ENCODE measurements around the gene WWOX.

Gene WWOX

DNA sequence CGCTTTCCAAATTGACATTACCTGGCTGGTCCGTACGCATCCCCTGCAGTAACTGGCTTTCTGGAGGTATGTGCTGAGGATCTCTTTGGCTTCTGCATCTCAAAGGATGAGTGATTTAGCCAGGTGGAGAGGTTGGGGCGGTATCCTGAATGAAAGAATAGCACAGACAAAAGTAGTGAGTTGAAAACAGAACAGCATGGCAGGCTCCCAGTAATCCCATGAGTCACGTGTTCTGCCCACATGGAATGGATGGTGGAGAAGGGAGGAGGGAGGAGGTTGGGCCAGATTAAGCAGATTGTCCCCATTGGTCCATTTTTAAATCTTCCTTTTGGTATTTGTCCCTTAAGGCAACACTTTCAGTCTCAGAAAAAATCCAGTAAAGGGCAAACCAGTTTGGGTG, 176.0 kb downstream of the WWOX start:
- Mint-ChIP-seq H3K27ac (no peak overlapping the region), H3K4me3 (no peak overlapping the region), H3K9me3 (no peaks in the 10 kb centered on the region), H3K27me3 (no peaks in the 10 kb centered on the region), H3K4me1 (no peaks in the 10 kb centered on the region)
- ATAC-seq (no peak), DNase-seq (no peak)

DNA sequence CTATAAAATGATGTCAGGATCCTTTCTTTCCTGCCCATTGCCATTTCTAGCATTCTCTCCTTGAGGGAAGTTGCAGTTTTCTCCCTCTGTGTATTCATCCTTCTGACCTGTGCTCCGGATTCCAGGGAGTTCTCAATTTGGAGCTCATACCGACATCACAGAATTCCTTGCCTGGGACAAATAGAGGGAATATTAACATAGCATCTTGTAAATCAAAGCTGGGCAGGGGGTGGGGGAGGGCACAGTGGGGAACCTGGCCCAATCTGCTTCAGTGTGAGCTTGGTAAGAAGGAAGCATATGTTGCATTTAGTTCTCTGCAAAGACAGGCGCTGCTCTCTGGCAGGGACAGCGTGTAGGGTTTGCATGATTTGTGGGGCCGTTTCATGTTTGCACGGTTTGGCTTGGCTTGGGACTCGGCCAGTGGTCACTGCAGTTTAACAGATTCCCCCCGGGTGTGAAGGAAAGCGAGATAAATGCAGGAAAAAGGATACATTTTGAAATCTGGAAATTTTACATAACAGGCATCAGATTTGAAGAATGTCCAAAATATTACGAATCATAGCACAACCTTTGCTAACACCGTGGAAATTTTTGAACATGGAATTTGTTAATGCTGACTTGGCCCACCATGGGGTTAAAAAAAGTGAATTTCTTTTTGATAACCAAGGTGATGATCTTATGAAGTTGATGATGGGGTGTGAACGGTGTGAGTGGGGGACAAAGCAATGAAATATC, 178.0 kb downstream of the WWOX start:
- no peak for DNase-seq
- no peak for ATAC-seq
- Mint-ChIP-seq H3K4me1 (no peaks in the 10 kb centered on the region), H3K4me3 (no peak overlapping the region), H3K9me3 (no peaks in the 10 kb centered on the region), H3K27ac (no peak overlapping the region), H3K27me3 (no peaks in the 10 kb centered on the region)

DNA sequence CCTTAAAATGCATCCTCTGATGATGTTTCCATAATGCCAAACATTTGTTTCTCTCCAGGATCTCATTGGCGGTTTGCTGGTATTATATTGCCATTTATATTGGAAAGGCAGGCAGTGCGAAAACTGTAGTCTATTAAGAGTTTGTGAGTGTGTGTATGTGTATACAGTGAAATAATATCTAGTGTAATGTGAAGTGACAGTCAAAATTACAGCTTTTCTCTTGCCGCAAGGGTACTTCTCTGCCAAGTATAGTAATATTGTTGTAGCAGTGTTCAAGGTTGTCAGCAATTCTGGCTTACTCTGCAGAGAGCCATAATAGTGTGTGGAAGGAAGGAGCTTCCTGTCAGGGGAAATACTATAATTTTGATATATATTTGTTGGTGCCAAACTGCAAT, 178.6 kb downstream of the WWOX start:
- Mint-ChIP-seq H3K4me3 (no peak overlapping the region), H3K4me1 (no peaks in the 10 kb centered on the region), H3K9me3 (no peaks in the 10 kb centered on the region), H3K27ac (no peak overlapping the region), H3K27me3 (no peaks in the 10 kb centered on the region)
- no peak for ATAC-seq
- DNase-seq = no peak

DNA sequence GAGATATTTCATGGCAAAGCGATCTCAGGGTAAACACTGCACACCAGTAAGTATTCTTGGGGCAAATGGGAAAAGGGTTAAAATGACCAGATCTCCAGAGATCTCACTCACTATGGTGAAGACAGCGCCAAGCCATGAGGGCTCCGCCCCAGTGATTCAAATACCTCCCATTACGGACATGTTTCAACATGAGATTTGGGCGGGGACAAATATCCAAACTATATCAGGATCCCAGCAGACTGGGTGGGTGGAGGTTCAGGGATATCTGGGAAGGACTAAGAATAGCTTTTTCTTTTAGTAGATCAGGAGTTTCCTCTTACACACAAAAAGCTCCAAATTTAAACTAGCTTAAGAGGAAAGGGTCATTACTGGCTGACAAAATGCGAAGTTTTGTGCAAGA, 181.7 kb downstream of the WWOX start:
- Mint-ChIP-seq H3K9me3 (no peaks in the 10 kb centered on the region), H3K4me1 (no peaks in the 10 kb centered on the region), H3K27ac (no peak overlapping the region), H3K4me3 (no peak overlapping the region), H3K27me3 (no peaks in the 10 kb centered on the region)
- ATAC-seq (no peak), DNase-seq (no peak)

DNA sequence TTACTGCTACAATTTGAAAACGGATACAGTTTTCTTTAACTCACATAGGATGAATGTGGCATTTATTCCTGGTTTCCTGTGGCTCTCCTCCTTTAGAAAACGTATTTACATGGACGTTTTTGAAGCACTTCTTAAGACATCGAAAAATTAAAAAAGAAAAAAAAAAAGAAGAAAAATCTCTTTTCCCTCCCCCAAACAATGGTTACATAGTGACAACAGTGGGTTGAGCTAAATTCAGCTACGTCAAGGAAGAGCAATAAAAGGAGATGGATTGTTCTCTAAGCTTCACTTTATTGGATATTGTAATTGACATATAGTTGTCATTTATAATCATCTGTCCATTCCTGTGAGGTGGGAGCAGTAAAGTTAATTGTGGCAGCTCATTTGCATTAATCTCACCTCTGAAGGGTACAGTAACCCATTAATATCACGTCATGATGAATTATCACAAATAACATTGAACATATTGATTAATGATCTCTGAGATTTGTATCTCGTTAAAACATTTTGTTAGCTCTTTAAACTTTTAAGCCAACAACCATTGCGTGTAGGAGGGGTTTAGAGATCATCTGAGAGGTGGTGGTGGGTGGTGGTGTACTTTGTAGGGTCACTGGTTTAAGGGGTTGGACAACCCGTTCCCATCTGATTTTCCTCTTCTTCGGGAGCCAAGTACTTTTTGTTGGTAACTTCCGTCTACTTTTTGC, 184.2 kb downstream of the WWOX start:
- DNase-seq (no peak), ATAC-seq (no peak)
- Mint-ChIP-seq H3K9me3 (no peaks in the 10 kb centered on the region), H3K27ac (no peak overlapping the region), H3K4me1 (no peaks in the 10 kb centered on the region), H3K27me3 (no peaks in the 10 kb centered on the region), H3K4me3 (no peak overlapping the region)

GRCh38 chr16:78284326-78284725, 184.9 kb downstream of the WWOX start:
- Mint-ChIP-seq H3K4me3 (no peak overlapping the region), H3K27ac (no peak overlapping the region), H3K4me1 (no peaks in the 10 kb centered on the region), H3K27me3 (no peaks in the 10 kb centered on the region), H3K9me3 (no peaks in the 10 kb centered on the region)
- DNase-seq (no peak), ATAC-seq (no peak)

DNA sequence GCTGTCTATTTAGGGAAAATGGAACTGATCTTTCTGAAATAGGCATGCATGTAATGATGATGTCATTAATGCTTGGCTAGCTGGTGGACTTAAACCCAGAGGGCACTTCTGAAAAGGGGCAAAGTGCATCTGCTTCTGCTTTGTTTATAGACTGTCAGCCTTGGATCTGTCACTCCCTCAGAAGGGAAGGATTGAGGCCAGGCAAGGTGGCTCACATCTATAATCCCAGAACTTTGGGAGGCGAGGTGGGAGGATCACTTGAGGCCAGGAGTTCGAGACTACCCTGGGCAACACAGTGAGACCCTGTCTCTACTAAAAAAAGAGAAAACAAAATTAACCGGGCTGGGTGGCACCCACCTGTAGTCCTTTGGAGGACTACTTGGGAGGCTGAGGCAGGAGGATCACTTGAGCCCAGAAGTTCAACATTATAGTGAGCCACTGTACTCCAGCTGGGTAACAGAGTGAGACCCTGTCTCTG, 185.5 kb downstream of the WWOX start:
- Mint-ChIP-seq H3K27me3 (no peaks in the 10 kb centered on the region), H3K9me3 (no peaks in the 10 kb centered on the region), H3K27ac (no peak overlapping the region), H3K4me3 (no peak overlapping the region), H3K4me1 (no peaks in the 10 kb centered on the region)
- ATAC-seq (no peak), DNase-seq (no peak)

DNA sequence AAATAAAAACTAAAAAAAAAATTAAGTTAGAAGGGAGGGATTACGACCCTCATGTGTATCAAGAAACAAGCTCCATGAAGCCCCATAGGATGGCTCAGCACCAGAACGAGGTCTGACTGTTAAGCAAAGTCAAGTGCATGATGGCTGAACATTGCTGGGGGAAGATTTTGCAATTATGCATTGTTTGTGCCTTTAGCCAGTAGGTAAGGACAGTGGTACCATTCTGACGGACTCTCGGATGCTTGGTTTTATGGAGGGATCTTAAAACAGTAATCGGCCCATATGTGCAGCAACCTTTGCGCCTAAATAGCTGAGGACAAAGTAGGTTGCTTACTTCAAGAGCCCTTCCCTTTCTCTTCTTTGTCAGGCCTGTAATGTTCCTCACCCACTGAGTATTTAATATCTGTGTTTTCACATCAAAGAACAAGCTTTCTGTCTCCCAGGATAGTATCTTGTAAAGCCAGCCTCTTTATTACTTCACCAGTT, 186.0 kb downstream of the WWOX start:
- ATAC-seq = no peak

GRCh38 chr16:78286065-78286464, 186.6 kb downstream of the WWOX start:
- no peaks in the 10 kb centered on the region for H3K4me1 Mint-ChIP-seq
- H3K9me3 Mint-ChIP-seq = no peaks in the 10 kb centered on the region
- H3K27me3 Mint-ChIP-seq = no peaks in the 10 kb centered on the region
- no peak overlapping the region for H3K27ac Mint-ChIP-seq
- ATAC-seq (no peak), DNase-seq (no peak)
- H3K4me3 Mint-ChIP-seq = no peak overlapping the region

More for the DNA sequence above, 186.0 kb downstream of the WWOX start:
- Mint-ChIP-seq H3K27ac (no peak overlapping the region), H3K4me3 (no peak overlapping the region), H3K9me3 (no peaks in the 10 kb centered on the region), H3K4me1 (no peaks in the 10 kb centered on the region), H3K27me3 (no peaks in the 10 kb centered on the region)
- no peak for DNase-seq

GRCh38 chr16:78288888-78289287, 189.4 kb downstream of the WWOX start:
- Mint-ChIP-seq H3K9me3 (peaks cover under 1 to 1% of the 10 kb centered on the region in 2 donors), H3K4me3 (no peak overlapping the region), H3K4me1 (no peaks in the 10 kb centered on the region), H3K27me3 (no peaks in the 10 kb centered on the region), H3K27ac (no peak overlapping the region)
- DNase-seq (no peak), ATAC-seq (no peak)

DNA sequence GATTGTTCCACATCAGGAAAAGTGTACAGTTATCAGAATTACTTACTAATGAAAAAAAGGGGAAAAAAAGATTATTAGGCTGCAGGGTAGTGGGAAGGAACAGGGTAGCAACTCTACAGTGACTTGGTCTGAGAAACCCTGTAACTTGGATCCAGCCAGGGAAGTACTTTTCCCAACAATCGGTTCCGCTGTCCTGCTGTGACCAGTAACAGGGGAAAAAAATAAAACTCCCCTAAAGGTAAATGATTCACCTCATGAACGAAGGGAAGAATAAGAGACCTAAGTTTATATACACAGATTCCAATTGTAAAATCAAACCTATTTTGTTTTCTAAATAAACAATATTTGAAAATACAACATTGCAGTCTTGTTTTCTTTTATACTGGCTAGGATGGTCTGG, 189.9 kb downstream of the WWOX start:
- H3K27me3 Mint-ChIP-seq = no peaks in the 10 kb centered on the region
- no peak for ATAC-seq
- H3K9me3 Mint-ChIP-seq = peaks cover 6% of the 10 kb centered on the region in 2 donors
- peak overlapping the region in 1 of 2 donors; percentile 80 for H3K27ac Mint-ChIP-seq
- H3K4me1 Mint-ChIP-seq = no peaks in the 10 kb centered on the region
- no peak for DNase-seq
- no peak overlapping the region for H3K4me3 Mint-ChIP-seq

DNA sequence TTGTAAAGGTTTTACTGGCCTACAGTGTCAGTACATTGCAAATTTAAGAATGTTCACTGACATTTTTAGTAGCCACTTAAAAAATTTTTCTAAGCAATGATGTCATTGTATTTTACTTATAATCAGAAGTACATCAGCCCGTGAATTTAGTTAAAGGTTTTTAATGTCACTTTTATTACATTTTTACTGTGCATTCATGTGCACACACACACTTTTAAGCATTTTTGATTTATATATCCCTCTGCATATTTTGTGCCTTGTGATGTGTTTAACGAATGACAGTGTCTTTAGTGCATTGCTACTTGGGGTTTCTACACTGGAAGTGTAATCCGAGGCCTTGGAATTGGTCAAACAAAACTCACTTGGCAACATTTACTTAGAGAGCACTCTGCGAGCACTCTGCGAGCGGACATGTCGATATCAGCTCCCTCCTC, 190.4 kb downstream of the WWOX start:
- no peak for DNase-seq
- H3K27ac Mint-ChIP-seq = no peak overlapping the region
- no peaks in the 10 kb centered on the region for H3K27me3 Mint-ChIP-seq
- H3K4me3 Mint-ChIP-seq = no peak overlapping the region
- no peaks in the 10 kb centered on the region for H3K4me1 Mint-ChIP-seq
- ATAC-seq = no peak
- peaks cover 7 to 11% of the 10 kb centered on the region in 2 donors for H3K9me3 Mint-ChIP-seq

- Mint-ChIP-seq H3K27ac (no peak overlapping the region), H3K27me3 (no peaks in the 10 kb centered on the region)
Measured at GRCh38 chr16:78290395-78290794, 190.9 kb downstream of the WWOX start.

DNA sequence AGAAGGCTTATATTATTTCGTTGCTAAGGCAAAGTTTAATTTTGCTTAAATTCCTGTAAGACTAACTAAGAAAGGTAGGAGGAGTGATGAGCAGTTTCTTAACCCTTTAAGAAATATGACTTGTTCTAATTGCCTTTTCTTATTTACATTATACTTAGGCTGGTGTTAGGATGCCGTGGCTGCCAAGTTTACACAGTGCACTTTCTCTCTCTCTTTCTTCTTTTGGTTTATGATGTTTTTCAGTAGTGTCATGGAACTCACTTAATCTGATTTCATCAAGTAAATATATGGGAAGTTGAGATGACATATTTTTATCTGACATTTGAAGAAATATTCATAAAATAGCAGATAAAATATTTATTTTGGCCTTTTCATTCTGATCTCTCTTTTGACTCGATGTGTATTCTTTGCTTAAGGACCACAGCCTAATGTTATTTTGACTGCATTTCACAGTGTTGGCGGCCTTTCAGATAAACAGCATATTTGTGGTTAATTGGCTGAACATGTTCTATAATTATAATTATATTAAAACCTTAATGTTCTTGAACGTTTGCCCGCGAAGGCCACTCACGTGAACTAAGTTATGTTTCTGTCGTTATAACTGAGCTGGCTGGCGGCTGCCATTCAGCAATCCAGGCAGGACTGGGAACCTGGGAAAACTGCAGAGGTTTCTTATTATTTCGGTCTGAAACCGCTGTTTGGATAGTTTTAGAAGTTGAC, 191.6 kb downstream of the WWOX start:
- Mint-ChIP-seq H3K9me3 (peaks cover 7 to 17% of the 10 kb centered on the region in 2 donors), H3K27me3 (no peaks in the 10 kb centered on the region), H3K4me3 (no peak overlapping the region), H3K27ac (no peak overlapping the region), H3K4me1 (no peaks in the 10 kb centered on the region)
- DNase-seq = no peak
- no peak for ATAC-seq

More at GRCh38 chr16:78290395-78290794, 190.9 kb downstream of the WWOX start:
- Mint-ChIP-seq H3K4me3 (no peak overlapping the region), H3K9me3 (peaks cover 7 to 16% of the 10 kb centered on the region in 2 donors), H3K4me1 (no peaks in the 10 kb centered on the region)
- ATAC-seq = no peak
- no peak for DNase-seq

GRCh38 chr16:78291604-78292003, 192.2 kb downstream of the WWOX start:
- Mint-ChIP-seq H3K27ac (peak overlapping the region in 1 of 2 donors; percentile 34), H3K27me3 (no peaks in the 10 kb centered on the region), H3K4me1 (no peaks in the 10 kb centered on the region), H3K9me3 (peaks cover 7 to 17% of the 10 kb centered on the region in 2 donors), H3K4me3 (no peak overlapping the region)
- no peak for ATAC-seq
- DNase-seq = no peak

Data from stimulated activated naive CD8-positive, alpha-beta T cell treated with anti-CD3 and anti-CD28 coated beads, Interleukin-15, amount 100 ng/mL, for 72 hours (primary cell).